ENCODE results near the gene SMARCA4. TPM values are rescaled to one million over a fixed set of nuclear protein-coding genes. Genes with fewer than 3 reads are reported as not detected.
A peak's percentile ranks its signal among the peaks of the same experiment; 100 is the strongest.

SMARCA4 gene
- total RNA-seq, 6 experiments from 2014 or later, result 26.3 to 45.8 (median 27.7) TPM

DNA sequence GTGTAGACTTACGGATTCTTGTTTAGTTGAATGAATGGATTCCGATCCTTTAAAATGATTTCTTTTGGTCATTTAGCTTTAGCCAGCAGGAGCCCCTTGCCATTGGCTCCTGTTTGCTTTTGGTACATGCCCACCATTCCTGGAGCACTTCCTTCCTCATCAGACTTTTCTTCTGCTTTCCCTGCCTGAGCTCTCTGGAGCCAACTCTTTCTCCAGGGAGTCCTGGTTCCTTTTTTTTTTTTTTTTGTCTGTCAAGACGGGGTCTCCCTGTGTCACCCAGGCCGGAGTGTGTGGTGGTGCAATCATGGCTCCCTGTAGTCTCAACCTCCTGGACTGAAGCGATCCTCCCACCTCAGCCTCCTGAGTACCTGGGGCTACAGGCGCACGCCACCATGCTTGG lies 37.8 kb downstream of the SMARCA4 start:
- H3K36me3 ChIP-seq, result peaks cover 0 to 25% (median 3%) of the 10 kb centered on the region in 4 donors
- no peak for TF ChIP-seq POLR2A (IDR thresholded peaks at IDR 0.05)
- TF ChIP-seq, protein P1, sequence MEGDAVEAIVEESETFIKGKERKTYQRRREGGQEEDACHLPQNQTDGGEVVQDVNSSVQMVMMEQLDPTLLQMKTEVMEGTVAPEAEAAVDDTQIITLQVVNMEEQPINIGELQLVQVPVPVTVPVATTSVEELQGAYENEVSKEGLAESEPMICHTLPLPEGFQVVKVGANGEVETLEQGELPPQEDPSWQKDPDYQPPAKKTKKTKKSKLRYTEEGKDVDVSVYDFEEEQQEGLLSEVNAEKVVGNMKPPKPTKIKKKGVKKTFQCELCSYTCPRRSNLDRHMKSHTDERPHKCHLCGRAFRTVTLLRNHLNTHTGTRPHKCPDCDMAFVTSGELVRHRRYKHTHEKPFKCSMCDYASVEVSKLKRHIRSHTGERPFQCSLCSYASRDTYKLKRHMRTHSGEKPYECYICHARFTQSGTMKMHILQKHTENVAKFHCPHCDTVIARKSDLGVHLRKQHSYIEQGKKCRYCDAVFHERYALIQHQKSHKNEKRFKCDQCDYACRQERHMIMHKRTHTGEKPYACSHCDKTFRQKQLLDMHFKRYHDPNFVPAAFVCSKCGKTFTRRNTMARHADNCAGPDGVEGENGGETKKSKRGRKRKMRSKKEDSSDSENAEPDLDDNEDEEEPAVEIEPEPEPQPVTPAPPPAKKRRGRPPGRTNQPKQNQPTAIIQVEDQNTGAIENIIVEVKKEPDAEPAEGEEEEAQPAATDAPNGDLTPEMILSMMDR (IDR thresholded peaks at IDR 0.05), result no peak
- H3K4me3 ChIP-seq, result no peak overlapping the region
- H3K27me3 ChIP-seq, result no peaks in the 10 kb centered on the region
- ATAC-seq (no peak), DNase-seq (no peak)
- no peaks in the 10 kb centered on the region for H3K9me3 ChIP-seq
- WGBS (ENCODE audit: insufficient coverage, low coverage, low lambda C conversion rate, missing lambda C conversion rate), result 89% methylated on average over 7 of the region's 7 CpGs
- intact Hi-C loops (cut with DNase I), result no loop called here
- H3K27ac ChIP-seq, result peak overlapping the region in 1 of 3 donors; percentile 27
- peaks cover 0 to 17% (median 4%) of the 10 kb centered on the region in 4 donors for H3K4me1 ChIP-seq

DNA sequence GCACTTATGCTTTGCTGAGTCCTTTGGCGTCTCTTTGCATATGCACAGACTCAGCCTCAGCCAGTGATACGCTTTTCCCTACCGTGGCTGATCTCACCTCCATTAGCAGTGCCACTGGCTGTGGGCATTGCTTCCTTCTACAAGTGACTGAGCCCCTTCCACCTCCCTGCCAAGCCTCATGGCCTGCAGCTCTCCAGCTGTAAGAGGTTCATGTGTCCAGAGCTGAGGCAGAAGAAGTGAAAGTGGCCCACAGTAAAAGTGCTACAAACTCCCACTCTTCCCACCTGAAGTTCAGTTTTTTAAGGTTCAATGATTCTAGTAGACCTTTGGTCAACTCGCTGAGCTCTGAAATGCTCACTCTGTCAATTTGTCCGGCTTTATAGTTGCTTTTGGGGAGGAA lies 44.7 kb downstream of the SMARCA4 start:
- no peak overlapping the region for H3K4me3 ChIP-seq
- no peaks in the 10 kb centered on the region for H3K9me3 ChIP-seq
- intact Hi-C loops (cut with DNase I), result no loop called here
- TF ChIP-seq, protein P1 (IDR thresholded peaks at IDR 0.05), result no peak
- TF ChIP-seq POLR2A (IDR thresholded peaks at IDR 0.05), result no peak
- no peak overlapping the region for H3K27ac ChIP-seq
- no peak for DNase-seq
- ATAC-seq, result no peak
- no peaks in the 10 kb centered on the region for H3K27me3 ChIP-seq
- no peaks in the 10 kb centered on the region for H3K4me1 ChIP-seq
- H3K36me3 ChIP-seq, result peaks cover 0 to 36% (median 7%) of the 10 kb centered on the region in 4 donors
- WGBS (ENCODE audit: insufficient coverage, low coverage, low lambda C conversion rate, missing lambda C conversion rate), result 74% methylated on average over 4 of the region's 5 CpGs

DNA sequence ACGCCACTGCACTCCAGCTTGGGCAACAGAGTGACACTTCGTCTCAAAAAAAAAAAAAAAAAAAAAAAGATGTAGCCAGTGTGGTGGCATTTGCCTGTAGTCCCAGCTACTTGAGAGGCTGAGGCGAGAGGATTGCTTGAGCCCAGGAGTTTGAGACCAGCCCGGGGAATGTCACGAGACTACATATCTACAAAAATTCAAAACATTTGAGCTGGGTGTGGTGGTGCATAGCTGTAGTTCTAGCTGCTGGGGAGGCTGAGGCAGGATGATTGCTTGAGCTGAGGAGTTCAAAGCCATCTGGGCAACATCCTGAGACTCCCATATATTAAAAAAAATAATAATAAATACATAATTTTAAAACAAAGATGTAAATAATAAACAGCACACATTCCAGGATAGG lies 46.6 kb downstream of the SMARCA4 start:
- ATAC-seq, result no peak
- TF ChIP-seq, protein P1 (IDR thresholded peaks at IDR 0.05), result no peak
- TF ChIP-seq POLR2A (IDR thresholded peaks at IDR 0.05), result no peak
- intact Hi-C loops (cut with DNase I), result no loop called here
- WGBS (ENCODE audit: insufficient coverage, low coverage, low lambda C conversion rate, missing lambda C conversion rate), result 94% methylated on average over 5 of the region's 5 CpGs
- Histone ChIP-seq H3K36me3 (peaks cover 0 to 50% (median 9%) of the 10 kb centered on the region in 4 donors), H3K4me3 (no peak overlapping the region), H3K9me3 (no peaks in the 10 kb centered on the region), H3K4me1 (no peaks in the 10 kb centered on the region), H3K27me3 (no peaks in the 10 kb centered on the region), H3K27ac (no peak overlapping the region)
- no peak for DNase-seq

- ATAC-seq (no peak), DNase-seq (no peak)
- TF ChIP-seq, protein P1 (IDR thresholded peaks at IDR 0.05), result no peak
- no peak for TF ChIP-seq POLR2A (IDR thresholded peaks at IDR 0.05)
- no peak overlapping the region for H3K4me3 ChIP-seq
- no peak overlapping the region for H3K27ac ChIP-seq
- intact Hi-C loops (cut with DNase I), result no loop called here
- no peaks in the 10 kb centered on the region for H3K27me3 ChIP-seq
- H3K36me3 ChIP-seq, result peaks cover 0 to 54% (median 10%) of the 10 kb centered on the region in 4 donors
- no peaks in the 10 kb centered on the region for H3K4me1 ChIP-seq
- H3K9me3 ChIP-seq, result no peaks in the 10 kb centered on the region
- WGBS (ENCODE audit: insufficient coverage, low coverage, low lambda C conversion rate, missing lambda C conversion rate), result 98% methylated on average over 14 of the region's 14 CpGs
Measured at GRCh38 chr19:11007962-11008532, 47.2 kb downstream of the SMARCA4 start.

All from right lobe of liver (tissue), 6 donors.